ENCODE data around the gene RPUSD4. TPM values are rescaled to one million over a fixed set of nuclear protein-coding genes. Genes with fewer than 3 reads are reported as not detected.

RPUSD4 gene
- polyA plus RNA-seq, 1 donor from 2014 or later, result 43.4 TPM

GRCh38 chr11:126160345-126161022, 51.0 kb downstream of the RPUSD4 start:
- no peak overlapping the region for H3K4me2 ChIP-seq (ENCODE audit: low read length)

More at GRCh38 chr11:126160345-126161022, 51.0 kb downstream of the RPUSD4 start:
- Histone ChIP-seq H3F3A (ENCODE audit: insufficient read depth, low read length, poor library complexity, severe bottlenecking) (no peaks in the 10 kb centered on the region), H2AFZ (ENCODE audit: low read depth, low read length) (no peak overlapping the region), H3K36me3 (ENCODE audit: insufficient read depth, low read length) (no peaks in the 10 kb centered on the region), H3K79me2 (replicated peaks; ENCODE audit: insufficient read depth, low read length) (no peaks in the 10 kb centered on the region), H4K20me1 (ENCODE audit: insufficient read depth) (no peaks in the 10 kb centered on the region), H3K9ac (ENCODE audit: low read length) (no peak overlapping the region), H3K4me3 (ENCODE audit: low read length) (no peak overlapping the region), H3K27me3 (ENCODE audit: insufficient read depth, low read depth, low read length) (no peaks in the 10 kb centered on the region), H3K9me2 (ENCODE audit: insufficient read depth, low read length) (no peaks in the 10 kb centered on the region), H3K9me3 (ENCODE audit: low read length) (no peaks in the 10 kb centered on the region), H3K27ac (ENCODE audit: low read length) (no peak overlapping the region)
- TF ChIP-seq REST (IDR thresholded peaks at IDR 0.05; ENCODE audit: borderline replicate concordance) (no peak), POLR2AphosphoS5 (IDR thresholded peaks at IDR 0.05) (no peak), EZH2 (IDR thresholded peaks at IDR 0.05; ENCODE audit: borderline replicate concordance, insufficient read depth, low read length, poor library complexity, severe bottlenecking) (no peak), SMC3 (conservative IDR thresholded peaks at IDR 0.05; ENCODE audit: poor library complexity) (no peak), EP300 (conservative IDR thresholded peaks at IDR 0.05; ENCODE audit: poor library complexity, severe bottlenecking) (no peak), TAF1 (IDR thresholded peaks at IDR 0.05; ENCODE audit: low read depth) (no peak), RAD21 (conservative IDR thresholded peaks at IDR 0.05) (no peak), MXI1 (conservative IDR thresholded peaks at IDR 0.05; ENCODE audit: poor library complexity, severe bottlenecking) (no peak), CTCF (IDR thresholded peaks at IDR 0.05; ENCODE audit: poor library complexity, severe bottlenecking) (no peak)
